Gastrocnemius medialis (tissue), 4 donors: ENCODE data around the gene GNAQ.

Source experiments
- CTCF ChIP-seq, 5 experiments: fragments of 450-650 bp in 3 of 5; fragments of 200-600 bp in 2 of 5; sonication (generic) in 2 of 5; IDR thresholded peaks in 4 of 5; conservative IDR thresholded peaks in 1 of 5; 1 replicate in 4 of 5; 2 replicates in 1 of 5; pipeline ENCODE4 v1.5.1; 2016 to 2019; ENCODE audit warnings: antibody characterized with exemption in 5 of 5, mild to moderate bottlenecking in 3 of 5, moderate library complexity in 3 of 5
- POLR2A ChIP-seq, 2 donors: fragments of 450-650 bp; IDR thresholded peaks; one replicate each; pipeline ENCODE4 v1.6.1; 2017; ENCODE audit warnings: antibody characterized with exemption in 2 of 2, mild to moderate bottlenecking in 2 of 2, moderate library complexity in 2 of 2

- TF ChIP-seq CTCF (IDR thresholded peaks at IDR 0.05 in 4 of 5, conservative IDR thresholded peaks at IDR 0.05 in 1 of 5) (peak in 2 of 5 experiments; percentile 11 to 18), POLR2A (IDR thresholded peaks at IDR 0.05) (no peak)
These were observed 224.3 kb downstream of the GNAQ start for GRCh38 chr9:77807281-77807683.
